ENCODE results near the gene GID4.

GID4 gene

GRCh38 chr17:18035704-18036103, 3.5 kb upstream of the GID4 start:
- DNase-seq (ENCODE audit: low spot score), result no peak
- Histone ChIP-seq H3K27ac (no peak overlapping the region), H3K4me3 (no peak overlapping the region)
- TF ChIP-seq CTCF (IDR thresholded peaks at IDR 0.05), result no peak

GRCh38 chr17:18037486-18037885, 1.7 kb upstream of the GID4 start:
- DNase-seq (ENCODE audit: low spot score), result no peak
- Histone ChIP-seq H3K27ac (no peak overlapping the region), H3K4me3 (peak overlapping the region; percentile 95)
- TF ChIP-seq CTCF (IDR thresholded peaks at IDR 0.05), result no peak

GRCh38 chr17:18038149-18038850, 908 bp upstream of the GID4 start:
- Histone ChIP-seq H3K27ac (peak overlapping the region; percentile 60 to 90), H3K4me3 (peak overlapping the region; percentile 95)
- no peak for DNase-seq (ENCODE audit: low spot score)
- no peak for TF ChIP-seq CTCF (IDR thresholded peaks at IDR 0.05)

GRCh38 chr17:18039535-18040260, 490 bp downstream of the GID4 start:
- TF ChIP-seq CTCF (IDR thresholded peaks at IDR 0.05), result no peak
- Histone ChIP-seq H3K4me3 (peak overlapping the region; percentile 95), H3K27ac (peak overlapping the region; percentile 68 to 90)
- no peak for DNase-seq (ENCODE audit: low spot score)

- Histone ChIP-seq H3K27ac (no peak overlapping the region), H3K4me3 (peak overlapping the region; percentile 95)
- no peak for TF ChIP-seq CTCF (IDR thresholded peaks at IDR 0.05)
- DNase-seq (ENCODE audit: low spot score), result no peak
These were observed 1.2 kb downstream of the GID4 start for GRCh38 chr17:18040261-18040858.

GRCh38 chr17:18041776-18042175, 2.6 kb downstream of the GID4 start:
- no peak overlapping the region for H3K27ac ChIP-seq
- H3K4me3 ChIP-seq, result no peak overlapping the region
- DNase-seq (ENCODE audit: low spot score), result no peak
- TF ChIP-seq CTCF (IDR thresholded peaks at IDR 0.05), result no peak
